ENCODE results near the gene PUS7L. TPM values are rescaled to one million over a fixed set of nuclear protein-coding genes. Genes with fewer than 3 reads are reported as not detected.
A peak's percentile ranks its signal among the peaks of the same experiment; 100 is the strongest.
"Not testable (repeated sequence)": the region's sequence is repeated elsewhere in the genome, so short reads cannot be mapped to it uniquely, and the experiment has no call there.

The PUS7L gene
- polyA plus RNA-seq (2013, experiment 1 of 2; ENCODE audit: insufficient read length), result 8.6 TPM
- 7.9 TPM for polyA plus RNA-seq (2013, experiment 2 of 2; ENCODE audit: insufficient read length)

DNA sequence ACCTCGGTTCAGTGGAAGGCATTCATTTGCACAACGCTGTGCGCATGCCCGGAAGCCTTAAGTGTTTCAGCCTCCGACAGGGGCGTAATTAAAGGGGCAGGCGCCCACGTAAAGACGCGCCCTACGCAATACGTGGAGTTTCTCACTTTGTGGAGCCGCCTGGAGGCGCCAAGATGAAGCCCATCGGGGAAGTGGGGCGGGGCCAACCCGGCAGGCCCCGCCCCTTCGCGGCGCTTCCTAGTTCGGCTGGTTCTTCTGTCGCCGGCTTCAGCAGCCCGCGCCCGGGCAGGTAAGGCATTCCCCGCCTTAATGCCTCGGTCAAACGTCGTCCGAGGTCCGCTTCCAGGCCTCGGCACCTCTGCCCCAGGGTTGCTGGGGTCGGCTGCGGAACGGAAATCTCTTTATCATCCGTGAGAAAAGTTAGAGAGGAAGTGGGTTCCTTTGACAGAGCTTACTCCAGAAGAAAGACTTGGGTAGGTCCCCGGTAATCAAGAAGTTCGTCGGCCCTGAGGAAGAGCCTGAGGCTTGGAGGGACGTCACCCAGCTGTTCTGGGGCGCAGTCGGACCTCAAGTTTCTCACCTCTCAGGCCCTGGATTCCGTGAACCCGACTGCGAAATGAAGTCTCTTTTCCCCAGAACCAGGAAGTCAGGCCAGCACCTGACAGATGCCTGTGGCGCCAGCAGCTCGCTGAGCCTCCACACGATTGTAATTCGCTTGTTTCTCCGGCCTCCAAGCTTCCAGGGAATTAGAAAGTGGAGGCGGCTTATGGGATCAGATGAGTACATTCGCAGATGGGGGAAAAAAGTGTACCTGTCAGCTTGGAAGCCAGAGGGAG is at the start of gene PUS7L, which contains the start of gene IRAK4:
Gene PUS7L, minus strand, starts transcription at position 63 of the 836 bp plus-strand sequence. CDS start 3,545 bp downstream, outside the sequence.
Gene IRAK4, plus strand, starts transcription at position 224 of the 836 bp plus-strand sequence. CDS start 9,161 bp downstream, outside the sequence.
- peak; percentile 97 for DNase-seq

GRCh38 chr12:43807386-43807785 is 48.8 kb upstream of the PUS7L start:
- DNase-seq, result no peak

- no peak for DNase-seq
Measured at GRCh38 chr12:43806737-43807072, 48.1 kb upstream of the PUS7L start.

GRCh38 chr12:43805860-43806736 is 47.5 kb upstream of the PUS7L start, which contains the start of gene TWF1:
Gene TWF1, minus strand, starts transcription at chr12:43806317. Its CDS starts 72 bp downstream, at chr12:43806245.
- peak; percentile 84 for DNase-seq

- no peak for DNase-seq
Measured at GRCh38 chr12:43805149-43805859, 46.7 kb upstream of the PUS7L start.

DNA sequence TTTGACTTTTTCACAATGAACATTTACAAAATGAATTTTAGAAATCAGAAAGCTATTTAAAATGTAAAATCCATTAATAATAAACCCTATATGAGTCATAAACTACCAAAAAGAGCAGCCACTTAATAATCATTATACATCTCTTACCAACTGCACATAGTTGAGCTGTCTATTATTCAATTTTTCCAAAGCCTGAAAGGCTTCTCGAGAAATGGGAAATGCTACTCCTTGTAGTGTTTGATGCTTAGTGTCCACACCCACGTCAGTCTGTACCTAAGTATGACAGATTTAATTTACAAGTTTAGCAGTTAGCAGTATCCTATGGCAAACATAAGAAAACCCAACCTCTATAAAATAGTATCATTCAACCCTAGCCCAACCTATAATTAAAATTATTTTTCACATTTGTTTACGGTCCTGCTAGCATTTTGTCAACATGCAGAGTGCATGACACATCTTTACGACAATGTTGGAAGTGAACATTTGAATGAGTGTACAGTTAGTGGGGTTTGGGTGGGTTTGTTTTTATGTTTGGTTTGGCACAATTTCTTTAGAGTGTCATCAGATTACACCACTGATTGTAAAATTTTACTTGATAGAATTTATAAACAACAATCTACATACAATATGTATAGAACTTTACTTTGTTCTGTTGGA is 39.1 kb upstream of the PUS7L start:
- DNase-seq, result no peak

- no peak for DNase-seq
Measured at GRCh38 chr12:43795716-43796280, 37.2 kb upstream of the PUS7L start.

DNA sequence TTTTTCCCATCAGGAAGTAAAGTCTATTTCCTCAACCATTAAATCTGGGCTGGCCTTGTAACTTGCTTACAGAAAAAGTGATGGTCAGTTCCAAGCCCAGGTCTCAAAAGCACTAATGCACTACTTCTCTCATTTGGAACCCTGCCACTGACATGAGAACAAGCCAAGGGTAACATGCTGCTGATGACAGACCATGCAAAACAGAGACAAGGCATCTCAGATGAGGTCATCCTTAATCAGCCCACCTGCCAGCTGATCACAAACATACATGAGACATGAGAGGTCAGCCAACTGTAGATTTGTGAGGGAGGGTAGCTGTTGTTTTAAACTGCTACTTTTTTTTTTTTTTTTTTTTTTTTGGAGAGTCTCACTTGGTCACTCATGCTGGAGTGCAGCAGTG is 31.4 kb upstream of the PUS7L start:
- DNase-seq, result peak; percentile 56

DNA sequence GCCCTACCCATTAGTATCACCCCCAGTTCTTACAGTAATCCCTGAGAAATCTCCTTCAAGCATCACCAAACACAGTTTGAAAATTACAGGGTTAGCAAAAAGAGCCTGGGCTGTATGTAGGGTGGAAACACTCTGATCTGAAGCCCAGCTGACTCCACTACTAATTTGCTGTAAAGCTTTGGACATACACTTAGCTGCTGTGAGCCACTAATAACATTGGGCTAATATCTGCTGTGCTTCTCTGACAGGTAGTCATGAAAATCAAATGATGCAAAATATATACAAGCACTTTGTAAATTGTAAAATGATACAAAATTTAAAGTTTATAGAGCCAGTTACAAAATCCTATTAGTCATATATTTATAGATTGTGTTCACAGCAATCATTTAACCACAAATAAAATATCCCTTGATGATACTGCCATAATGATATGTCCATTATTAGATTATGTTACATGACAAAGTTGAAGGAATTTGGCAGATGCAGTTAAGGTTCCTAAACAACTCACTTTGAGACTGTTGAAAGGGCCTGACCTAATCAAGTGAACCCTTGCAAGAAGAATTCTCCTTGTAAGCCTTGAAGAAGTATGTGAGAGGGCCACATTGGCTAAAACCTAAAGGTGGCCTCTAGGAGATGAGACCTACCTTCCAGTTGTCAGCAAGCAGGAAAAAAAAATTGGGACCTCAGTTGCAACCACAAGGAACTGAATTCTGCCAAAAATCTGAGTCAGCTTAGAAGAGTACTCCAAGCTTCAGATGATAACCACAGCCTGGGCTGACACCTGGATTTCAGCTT is 28.5 kb upstream of the PUS7L start:
- no peak for DNase-seq

GRCh38 chr12:43776498-43776897 is 17.9 kb upstream of the PUS7L start:
- peak; percentile 20 for DNase-seq

- peak; percentile 35 for DNase-seq
Measured at GRCh38 chr12:43766291-43766690, 7.7 kb upstream of the PUS7L start.

DNA sequence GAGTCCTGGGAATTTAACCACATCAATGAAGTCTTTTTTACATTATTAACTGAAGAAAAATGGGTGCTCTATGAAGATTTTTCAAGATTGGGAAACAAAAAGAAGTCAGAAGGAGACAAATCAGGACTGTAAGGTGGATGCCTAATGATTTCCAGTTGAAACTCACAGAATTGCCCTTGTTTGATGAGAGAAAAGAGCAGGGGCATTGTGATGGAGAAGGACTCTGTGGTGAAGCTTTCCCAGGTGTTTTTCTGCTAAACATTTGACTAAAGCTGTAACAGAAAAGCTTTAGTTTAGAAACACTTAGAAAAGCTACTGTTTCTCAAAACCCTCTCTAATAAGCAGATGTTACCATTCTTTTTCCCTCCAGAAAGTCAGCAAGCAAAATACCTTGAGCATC is 5.9 kb upstream of the PUS7L start:
- DNase-seq, result no peak

GRCh38 chr12:43763769-43764168 is 5.2 kb upstream of the PUS7L start:
- no peak for DNase-seq

DNA sequence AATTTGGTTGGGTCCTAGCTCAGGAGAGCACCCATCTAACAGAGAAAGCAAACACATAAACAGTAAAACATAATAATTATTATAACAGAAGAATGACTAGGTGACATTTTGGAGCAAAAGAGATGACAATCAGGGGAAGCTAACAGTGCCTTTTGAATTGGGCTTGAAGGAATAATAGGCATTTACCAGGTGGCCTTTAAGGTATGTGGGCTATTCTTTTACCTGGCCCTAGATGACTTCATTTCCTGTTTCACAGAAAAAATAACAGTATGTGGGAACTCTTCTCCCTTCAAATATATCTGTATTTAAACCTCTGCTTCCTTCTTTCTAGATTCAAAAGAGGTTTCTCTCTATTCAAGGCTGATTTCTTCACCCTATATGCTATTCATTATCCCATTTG is 4.0 kb upstream of the PUS7L start:
- no peak for DNase-seq

DNA sequence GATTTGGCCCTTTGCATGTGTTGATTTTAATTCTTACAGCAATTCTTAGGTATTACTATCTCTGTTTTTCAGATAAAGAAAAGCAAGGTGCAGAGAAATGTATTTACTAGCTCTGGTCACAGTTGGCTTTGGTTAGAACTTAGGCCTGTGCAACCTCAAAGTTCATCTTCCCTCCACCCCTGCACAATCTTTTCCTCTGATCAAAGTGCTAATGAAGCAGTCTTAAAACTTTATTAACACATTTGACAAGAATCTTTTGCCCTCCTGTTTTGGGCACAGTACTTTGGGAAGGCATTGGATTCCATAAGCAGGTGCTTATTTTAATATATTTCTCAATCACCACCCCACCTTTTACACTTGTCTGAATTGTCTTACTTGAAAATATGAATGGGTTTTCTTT is 2.9 kb upstream of the PUS7L start:
- DNase-seq, result no peak

DNA sequence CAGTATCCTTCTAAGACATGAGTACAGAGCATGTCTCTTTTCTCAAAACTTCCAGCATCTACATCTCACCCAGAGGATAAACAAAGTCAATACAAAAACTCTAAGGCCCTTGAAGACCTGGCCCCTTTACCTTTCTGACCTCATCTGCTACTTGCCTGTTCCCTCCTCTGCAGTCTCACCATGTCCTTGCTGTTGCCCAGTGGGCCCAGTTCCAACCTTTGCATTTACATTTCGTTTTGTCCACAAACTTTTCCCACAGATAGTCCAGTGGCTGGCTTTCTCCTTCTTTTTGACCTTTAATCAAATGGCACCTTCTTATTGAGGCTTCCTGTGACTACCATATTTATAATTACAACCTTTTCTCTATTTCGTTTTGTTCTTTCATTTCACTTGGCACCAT is 1.8 kb upstream of the PUS7L start:
- no peak for DNase-seq

DNA sequence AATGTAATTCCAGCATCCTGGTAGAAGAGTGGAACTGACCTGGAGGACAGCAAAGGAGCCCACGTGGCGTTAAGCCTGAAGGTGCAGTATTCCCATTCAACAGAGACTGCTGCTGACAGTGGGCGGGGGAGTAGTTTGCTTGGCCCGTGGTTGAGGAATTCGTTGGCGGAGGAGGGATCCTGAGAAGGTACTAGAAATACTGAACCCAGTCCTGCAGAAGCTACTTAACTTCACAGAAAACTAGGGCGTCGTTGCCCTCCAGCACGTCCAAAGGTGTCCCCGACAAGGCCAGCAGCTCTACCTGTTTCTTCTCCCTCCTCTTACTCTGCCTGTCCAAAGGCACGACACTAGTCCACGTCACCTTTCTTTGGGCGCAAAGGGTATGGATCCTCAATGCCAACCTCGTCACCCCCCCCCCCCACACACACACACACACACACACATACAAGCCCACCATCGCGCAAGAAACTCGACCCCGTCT is 303 bp downstream of the PUS7L start:
- DNase-seq, result peak; percentile 25

DNA sequence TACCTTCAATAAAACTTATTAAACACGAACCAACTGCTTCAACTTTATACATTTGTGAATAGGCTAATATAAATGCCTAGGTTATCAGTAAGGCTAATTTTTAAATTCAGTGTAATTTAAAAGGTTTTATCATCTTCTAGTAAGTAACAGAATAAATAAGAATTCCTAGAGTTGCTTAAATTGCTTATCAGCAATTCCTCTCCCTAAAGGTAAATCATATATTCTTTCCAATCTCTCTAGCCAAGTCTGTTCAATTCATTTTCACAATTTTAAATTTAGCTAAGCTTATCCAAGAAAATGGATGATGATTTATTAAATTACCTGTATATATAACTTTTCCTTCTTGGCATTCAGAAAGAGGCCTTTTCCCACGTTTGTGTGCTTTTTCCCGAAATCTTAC is 4.6 kb downstream of the PUS7L start:
- DNase-seq, result no peak

- DNase-seq, result not testable (repeated sequence)
Measured at GRCh38 chr12:43751360-43751759, 7.2 kb downstream of the PUS7L start.

DNA sequence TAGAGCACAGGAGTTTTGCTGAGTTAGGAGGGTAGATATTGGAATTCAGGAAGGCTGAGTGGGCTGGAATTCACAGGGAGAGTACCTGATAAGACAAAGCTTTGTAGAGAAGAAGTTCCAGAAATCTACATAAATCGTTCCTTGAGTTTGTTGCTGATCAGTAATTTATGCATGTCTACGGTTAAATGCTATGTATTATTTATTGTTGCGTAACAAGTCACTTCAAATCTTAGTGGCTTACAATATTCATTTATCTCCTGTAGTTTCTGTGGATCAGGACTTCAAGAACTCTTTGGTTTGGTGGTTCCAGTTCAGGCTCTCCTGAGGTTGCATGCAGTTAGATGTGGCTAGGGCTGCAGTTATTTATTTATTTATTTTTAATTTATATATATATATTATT is 7.8 kb downstream of the PUS7L start:
- no peak for DNase-seq

DNA sequence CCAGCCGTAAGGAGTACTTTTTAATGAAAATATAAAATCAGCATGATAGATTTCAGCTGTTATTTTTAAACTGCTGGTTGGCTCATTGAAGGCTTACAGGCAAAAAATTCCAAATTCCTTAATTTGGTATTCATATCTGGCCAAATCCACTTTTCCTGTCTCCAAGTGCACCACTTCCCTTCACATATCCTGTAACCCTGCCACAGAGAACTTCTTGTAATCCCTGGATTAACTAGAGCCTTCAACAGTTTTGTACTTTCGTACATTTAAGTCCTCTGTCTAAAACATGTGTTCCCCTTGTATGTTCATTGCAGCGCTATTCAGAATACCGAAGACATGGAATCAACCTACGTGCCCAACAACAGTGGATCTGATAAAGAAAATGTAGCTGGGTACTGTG is 9.6 kb downstream of the PUS7L start:
- DNase-seq, result no peak

Data from fibroblast of skin of abdomen (primary cell).